ENCODE data around the gene TMEM51. TPM values are rescaled to one million over a fixed set of nuclear protein-coding genes. Genes with fewer than 3 reads are reported as not detected.

The TMEM51 gene
- total RNA-seq, 1 donor from 2014 or later, result 1.4 TPM

DNA sequence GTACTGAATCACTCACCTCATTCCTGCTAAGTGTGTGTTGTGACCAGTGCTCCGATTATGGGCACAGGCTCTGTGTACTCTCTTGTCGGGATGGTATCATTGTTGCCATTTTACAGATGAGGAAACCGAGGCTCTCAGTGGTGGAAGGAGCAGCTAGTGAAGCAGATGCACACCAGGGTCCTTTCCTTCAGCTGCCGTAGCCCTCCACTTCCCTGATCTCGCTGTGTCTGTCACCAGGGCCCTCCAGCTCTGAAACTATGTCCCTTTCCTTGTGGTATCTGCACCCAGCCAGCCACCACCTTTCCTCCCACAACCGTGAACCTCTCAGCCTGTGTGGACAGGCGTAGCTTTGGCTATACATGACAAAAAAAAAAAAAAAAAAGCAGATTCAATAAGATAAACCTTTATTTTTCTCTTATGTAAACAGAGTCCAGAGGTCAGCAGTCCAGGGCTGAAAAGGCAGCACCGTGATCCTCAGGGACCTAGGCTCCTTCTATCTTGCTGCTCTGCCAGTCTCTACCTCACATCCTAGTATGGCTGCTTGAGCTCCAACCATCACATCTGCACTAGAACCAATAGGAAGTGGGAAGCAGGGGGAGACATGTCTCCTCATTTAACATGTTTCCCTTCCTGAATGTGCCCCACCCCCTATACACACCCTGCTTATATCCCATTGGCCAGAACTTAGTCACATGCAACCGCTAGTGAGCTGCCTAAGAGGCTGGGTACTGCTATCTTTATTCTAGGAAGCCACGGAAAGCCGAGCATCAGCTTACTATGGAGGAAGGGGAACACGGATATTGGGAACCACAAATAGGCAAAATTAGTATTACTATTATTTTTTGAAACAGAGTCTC is 44.3 kb downstream of the TMEM51 start:
- DNase-seq, result no peak

DNA sequence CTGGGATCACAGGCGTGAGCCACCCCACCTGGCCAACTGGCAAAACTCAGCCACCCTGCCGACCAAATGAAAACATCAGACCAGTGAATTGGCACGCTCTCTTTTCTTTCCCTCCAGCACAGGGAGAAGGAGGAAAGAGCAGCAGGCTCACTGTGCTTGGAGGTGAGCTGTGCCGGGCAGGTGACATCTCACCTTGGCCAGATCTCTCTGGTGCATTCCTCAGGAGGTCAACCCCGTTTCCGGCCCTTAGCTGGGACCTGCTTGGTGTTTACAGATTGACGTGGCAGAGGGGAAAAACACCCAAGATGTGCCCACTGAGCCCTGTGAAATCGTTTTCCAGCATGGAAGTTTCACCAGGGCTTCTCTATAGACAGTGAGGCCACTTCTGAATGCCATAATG is 45.1 kb downstream of the TMEM51 start:
- no peak for DNase-seq

DNA sequence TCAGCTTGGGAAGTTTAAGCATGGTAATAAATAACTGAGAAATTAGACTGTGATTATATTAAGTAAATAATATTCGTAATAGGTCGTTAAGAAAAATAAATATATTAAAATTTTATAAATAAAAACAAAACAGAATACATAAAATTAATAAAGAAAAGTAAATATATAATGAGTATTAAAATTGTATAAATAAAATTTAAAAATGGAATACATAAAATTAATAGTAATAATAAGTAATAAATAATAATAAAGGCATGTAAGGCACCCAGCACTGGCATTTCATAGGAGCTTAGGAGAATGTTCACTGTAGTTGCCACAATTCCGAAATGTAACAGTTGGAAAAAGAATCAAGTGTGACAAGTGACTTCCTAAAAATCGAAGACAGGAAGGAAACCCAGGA is 47.7 kb downstream of the TMEM51 start:
- DNase-seq, result no peak

DNA sequence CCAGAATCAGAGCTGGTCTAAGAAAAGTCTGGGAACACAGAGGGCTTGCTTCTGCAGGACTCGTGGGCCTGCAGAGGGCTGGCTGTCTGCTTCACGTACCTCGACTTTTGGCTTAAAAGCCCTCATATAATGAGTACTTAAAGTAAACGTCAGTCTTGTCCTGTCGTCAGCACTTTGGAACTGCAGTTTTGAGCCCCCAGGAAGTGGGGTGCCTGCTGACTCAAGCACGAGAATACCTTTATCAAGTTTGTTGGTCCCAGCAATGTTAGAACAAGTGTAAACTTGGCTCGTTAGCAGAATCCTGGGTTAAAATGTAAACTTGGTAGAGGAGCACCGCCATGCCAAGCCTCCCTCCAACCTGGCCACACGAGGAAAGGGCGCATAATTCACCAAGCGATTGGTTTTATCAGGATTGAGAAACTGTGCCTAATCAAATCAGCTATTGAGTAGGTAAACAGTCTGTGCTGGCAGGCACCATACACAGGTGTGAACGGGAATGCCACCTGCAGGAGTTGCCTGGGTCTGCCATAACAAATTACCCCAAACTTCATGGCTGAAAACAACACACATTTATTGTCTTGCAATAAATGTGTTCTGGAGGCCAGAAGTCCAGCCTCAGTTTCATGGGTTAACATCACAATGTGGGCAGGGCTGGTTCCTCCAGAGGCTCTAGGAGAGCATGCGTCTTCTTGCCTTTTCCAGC is 48.5 kb downstream of the TMEM51 start:
- DNase-seq, result no peak

DNA sequence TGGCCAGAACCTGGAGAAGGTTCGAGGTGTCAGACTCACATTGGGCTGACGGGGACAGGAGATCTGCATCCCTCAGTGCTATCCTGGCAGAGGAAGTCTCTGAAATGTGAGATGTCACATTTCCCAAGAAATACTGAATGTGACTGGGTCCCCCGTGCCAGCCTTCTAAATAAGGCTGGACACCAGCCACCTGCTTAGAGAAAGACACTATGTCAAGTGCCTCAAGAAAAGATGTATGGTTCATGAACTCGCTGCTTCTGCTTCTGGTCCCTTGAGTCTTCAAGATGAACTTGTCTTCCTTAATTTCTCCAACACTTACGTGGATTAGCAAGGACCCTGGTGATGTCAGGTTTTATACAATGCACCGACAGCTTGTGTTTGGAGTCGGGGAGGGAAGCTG is 51.4 kb downstream of the TMEM51 start:
- no peak for DNase-seq

DNA sequence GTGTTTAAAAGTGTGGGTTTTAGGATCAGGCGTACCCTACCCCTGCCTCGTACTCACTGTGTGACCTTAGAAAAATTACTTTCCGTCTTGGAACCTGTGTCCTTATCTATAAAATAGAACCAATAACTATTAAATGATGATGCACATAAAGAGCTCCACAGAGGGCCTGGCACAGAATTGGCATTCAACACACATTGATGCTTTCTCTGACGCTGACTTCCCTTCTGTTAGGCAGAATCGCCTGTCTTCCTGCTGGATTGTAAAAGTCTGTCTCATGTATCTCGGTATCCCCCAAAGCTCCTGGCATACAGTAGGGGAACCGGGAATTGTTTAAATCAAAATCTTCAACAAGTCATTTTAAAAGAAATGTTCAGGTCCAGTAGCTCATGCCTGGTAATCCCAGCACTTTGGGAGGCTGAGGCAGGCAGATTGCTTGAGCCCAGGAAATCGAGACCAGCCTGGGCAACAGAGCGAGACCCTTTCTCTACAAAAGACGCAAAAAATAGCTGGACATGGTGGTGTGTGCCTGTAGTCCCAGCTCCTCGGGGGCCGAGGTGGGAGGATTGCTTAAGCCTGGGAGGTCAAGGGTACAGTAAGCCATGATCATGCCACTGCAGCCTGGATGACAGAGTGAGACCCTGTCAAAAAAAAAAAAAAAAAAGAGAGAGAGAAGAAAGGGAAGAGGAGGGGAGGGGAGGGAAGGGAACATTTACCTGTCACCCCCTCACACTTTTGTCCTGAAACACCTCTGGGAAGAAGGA is 52.2 kb downstream of the TMEM51 start:
- DNase-seq, result no peak

DNA sequence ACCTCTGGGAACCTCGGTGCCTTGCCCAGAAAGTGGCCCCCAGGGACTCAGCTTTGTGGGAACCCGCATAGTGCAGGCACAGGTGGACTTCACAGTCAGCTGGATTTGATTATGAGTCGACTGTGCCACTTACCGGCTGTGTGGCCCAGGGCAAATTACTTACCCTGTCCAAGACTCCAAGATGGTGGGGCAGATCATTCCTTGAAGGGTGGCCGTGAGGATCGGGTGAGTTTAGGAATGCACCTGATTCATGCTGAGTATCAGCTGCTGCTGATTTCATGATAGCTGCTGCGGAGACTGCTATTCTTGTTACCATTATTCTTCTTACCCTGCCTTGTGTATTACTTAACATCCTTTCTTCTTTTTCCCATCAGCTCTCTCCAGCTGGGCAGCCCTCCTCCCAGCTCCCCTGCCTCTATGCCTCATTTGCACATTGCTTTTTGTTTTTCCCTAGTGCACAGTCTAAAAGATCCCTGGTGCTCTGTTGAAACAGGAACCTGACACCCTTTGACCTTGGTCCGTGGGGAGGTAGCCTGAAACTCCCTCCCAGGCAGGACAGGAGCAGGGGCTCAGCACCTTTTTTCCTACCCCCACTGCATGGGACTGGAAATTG is 53.0 kb downstream of the TMEM51 start:
- no peak for DNase-seq

DNA sequence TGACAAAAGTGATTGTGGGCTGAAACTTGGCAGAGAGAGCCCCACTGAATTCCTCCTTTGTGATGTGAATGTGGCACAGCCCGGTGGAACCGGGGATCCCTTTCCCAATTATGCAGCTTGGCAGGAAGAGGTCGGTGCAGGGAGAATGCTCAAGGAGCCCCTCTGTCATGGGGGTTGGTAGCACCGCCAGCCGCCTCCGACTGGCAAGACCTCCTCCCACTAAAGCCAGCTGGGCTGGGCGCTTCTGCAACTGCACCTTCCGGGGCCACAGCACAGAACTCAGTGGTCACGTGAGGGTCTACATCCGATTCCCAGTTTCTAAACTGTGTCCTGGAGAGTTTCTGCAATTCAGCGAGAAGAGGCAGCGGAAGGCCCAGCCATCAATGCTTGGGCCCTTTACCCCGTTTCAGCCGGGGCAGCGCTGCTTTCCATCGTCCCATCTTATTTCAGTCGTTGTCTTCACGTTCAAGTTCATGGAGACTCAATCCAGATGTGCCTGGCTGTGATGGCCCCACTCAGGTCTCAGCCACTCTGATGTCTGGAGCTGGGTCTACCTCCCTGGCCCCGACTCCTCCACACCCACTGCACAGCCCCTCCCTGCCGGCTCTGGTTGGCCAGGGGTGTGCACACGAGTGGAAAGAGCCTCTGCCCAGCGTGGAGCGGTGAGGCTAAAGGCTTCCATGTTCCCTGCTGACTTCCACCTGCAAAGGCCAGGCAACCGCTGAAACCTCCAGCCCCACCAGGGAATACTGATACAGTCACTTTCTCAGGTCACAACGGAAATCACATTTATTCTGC is 53.7 kb downstream of the TMEM51 start:
- DNase-seq, result no peak

DNA sequence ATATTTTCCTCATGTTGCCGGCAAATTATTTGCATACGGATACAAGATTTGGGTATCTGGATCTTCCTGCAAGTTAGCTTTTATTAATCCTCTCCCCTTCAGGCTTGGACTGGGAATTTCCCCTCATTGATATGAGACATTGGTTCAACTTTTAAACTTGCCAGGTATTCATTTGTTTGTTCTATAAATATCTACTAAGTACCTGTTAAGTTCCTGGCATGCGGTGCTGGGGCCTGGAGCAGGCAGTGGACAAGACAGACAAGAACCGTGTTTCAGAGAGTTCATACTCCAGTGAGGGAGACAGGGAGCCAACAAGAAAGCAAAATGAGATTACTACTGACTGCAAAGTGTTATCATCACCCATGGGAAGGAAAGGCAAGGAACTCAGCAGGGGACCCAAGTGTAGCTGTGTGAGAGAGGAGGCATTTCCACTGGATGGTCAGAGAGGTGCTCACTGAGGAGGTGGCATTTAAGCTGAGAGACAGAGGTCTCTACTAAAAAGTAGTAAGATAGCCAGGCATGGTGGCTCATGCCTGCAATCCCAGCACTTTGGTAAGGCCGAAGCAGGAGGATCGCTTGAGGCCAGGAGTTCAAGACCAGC is 54.4 kb downstream of the TMEM51 start:
- no peak for DNase-seq

DNA sequence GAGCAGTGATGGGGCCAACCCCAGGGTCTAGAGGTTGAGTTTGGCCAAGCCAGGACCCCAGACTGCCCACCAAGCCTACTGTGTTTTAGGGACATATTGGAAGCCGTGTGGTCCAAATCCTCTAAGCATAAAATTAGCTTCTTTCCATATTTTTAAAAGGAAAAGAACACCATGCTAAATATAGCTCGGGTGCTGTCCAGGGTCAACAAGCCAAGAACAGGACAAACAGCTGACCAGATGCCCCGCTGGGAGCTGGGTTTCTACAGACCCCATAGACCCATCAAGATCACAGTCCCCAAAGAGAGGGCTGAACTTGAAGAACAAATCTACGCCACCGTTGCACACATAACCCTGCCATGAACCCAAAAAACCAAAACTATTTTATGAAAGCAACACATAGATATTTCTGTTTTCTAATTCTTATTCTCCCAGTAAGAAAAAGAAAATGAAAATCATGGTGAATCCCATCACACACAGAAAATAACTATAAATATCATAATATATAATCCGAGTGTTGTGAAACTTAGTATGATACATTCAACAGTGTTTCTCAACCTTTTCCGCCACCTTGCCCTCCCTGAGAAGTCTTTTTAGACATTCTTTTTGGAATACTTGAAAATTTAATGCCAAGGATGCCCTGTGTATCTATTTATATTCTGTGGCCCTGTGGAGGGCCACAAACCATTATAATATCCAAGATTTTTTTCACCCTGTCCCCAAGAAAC is 57.3 kb downstream of the TMEM51 start:
- DNase-seq, result no peak

DNA sequence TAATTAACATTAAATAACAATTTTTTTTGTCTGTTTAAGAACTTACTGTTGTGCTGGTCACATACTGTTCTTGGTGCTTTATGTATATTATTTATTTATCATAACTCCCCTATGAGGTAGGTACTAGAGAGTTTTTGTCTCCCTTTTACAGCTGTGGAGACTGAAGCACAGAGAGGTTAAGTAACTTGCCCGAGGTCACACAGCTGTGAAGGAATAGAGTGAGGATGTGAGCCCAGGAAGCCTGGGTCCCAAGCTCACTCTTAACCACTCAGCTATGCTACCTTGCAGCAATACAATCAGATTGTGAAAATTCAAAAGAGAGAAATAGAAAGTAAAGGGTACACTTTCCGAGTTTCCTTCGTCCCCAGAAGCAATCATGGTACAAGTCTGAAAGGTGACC is 57.9 kb downstream of the TMEM51 start:
- no peak for DNase-seq

DNA sequence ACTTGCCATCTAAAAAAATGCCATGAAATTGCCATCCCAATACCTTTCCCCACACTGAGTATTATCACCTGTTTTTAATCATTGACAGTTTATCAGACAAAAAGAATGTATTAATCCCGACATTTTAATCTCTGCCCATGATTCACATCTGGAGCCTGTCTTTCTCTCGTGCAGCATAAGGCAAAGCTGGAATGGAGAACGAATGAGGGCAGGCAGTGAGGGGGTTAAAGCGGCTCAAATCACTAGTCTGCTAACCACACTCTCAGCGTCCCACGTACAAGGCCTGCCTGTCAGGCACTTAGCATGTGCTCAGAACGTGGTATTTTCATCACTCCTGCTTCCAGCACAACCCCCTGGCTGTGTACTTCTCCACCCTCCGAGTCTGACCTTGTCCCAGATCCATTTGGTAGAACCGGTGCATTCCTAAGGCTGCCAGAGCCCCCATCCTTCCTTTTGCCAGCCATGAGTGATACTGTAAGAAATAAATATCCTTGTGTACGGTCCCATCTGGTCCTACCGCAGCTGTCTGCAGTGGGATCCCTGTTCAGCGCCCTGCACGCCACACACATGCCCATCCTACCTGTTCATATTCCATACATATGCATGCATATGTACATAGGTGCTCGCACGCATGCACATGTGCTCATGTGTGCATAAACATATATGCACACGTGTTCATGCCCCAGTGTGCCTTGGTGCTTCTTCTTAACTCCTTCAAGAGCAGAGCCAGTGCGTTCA is 58.8 kb downstream of the TMEM51 start:
- no peak for DNase-seq

DNA sequence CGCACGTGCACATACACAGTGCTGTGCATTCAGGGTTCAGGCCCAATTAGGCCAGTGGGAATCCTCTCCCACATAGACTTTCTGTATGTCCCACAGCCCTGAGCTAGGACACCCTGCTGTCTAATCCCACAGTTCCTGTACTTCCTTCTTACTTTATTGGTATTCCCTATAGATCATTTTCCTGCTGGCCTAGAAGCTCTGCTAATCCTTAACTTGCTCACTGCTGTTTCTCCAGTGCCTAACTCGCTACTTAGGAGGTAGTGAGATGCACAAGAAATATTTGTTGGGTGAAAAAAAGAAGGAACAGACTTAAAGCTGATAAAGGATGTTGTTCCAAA is 59.4 kb downstream of the TMEM51 start:
- no peak for DNase-seq

DNA sequence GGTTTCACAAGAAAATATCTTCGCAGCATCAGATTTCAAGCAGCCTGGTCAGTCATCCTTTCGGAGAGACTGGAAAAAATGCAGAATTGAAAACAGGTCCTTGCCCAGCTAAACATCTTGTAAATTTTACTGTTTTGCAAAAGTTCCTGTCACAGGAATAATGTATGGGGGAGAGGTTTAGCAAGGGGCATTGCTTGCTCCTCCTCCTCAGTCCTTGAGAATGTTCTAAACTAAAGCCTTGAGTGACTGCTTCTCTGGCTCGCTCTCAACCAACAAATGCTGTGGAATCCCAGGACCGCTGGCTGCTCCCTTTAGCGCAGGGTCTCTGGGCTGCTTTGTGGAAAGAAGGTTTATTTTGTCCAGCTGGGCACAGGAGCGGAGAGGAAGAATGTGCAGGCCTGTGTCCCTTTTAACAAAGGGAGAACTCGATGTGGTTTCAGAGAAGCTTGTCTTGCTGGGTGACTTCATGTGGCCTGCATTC is 59.8 kb downstream of the TMEM51 start:
- DNase-seq, result no peak

DNA sequence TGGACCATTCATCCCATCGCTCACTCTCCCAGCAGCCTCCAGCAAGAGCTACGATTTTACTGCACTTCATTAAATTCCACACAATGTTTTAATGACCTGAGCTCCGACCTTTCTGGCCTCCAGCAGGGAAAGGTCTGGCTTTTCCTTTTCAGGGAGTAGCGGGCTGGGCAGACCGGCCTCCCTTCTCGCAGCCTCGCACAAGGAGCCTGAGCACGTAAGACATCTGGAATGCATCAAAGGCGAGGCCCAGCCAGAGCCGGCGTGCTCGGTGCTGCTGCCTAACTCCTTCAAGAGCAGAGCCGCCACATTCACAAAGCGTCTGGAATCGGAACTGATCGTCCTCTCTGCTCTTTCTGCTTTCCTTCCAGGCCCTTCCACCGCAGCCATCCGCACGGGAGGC is 61.0 kb downstream of the TMEM51 start:
- DNase-seq, result no peak

DNA sequence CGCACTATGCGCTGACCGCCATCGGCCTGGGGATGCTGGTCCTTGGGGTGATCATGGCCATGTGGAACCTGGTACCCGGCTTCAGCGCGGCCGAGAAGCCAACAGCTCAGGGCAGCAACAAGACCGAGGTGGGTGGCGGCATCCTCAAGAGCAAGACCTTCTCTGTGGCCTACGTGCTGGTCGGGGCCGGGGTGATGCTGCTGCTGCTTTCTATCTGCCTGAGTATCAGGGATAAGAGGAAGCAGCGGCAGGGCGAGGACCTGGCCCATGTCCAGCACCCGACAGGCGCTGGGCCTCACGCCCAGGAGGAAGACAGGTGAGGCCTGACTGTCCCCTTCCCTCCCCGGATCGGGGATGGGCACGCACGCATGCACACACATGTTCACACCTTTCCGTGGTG is 61.6 kb downstream of the TMEM51 start:
- no peak for DNase-seq

DNA sequence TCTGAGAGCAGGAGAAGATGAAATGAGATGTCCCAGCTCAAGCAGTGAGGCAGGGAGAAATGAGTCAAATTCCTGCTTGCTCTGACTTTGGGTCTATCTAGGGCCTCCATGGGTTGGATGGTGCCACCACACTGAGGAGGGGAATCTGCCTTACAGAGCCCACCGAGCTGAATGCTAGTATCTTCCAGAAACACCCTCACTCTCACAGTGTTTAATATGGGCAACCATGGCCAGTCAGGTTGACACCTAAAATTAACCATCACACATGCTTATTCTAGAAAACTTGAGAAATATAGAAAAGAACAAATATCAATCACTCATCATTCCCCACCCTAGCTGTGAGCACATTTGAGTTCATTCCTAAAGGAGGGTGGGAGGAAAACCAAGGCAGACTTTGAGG is 64.1 kb downstream of the TMEM51 start:
- no peak for DNase-seq

DNA sequence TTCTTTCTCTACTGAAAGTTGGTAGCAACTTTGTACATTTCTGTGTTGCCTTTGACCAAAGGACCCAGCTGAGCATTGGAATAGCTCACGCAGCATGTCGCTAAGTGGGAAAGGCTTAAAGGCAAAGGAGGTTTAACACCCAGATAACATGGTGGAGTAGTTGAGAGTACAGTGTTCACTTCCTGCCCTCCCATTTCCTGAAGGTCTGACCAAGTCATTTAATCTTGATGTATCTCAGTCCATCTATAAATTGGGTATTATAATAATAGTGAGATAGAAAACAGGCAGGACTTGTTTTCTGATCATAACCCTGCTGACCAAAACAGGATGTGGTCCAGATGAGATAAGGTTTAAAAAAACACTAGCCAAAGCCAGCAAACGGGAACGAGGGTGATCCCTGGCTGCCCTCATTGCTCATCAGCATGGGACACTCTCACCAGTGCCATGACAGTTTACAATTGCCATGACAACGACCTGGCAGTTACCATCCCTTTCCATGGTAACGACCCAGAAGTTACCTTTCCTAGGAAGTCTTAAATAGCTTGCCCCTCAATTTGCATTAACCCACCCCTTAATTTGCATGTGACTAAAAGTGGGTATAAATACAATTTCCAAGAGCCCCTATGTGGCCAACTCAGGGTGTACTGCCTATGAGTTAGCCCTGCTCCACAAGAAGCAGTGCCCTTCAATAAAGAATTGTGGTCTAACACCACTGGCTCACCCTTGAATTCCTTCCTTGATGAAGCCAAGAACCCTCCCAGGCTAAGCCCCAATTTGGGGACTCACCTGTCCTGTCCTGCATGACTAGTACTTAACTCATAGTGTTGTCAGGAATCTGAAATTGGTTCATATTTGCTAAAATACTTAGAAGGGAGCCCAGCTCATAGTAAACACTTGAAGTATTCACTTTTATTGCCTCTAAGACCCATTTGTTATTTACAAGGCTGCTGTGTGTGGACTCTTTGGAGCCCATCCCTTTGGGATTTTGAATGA is 65.0 kb downstream of the TMEM51 start:
- no peak for DNase-seq
